T follicular helper cell (primary cell): ENCODE results near the gene ISLR2.
A peak's percentile ranks its signal among the peaks of the same experiment; 100 is the strongest.
"Not testable (repeated sequence)": the region's sequence is repeated elsewhere in the genome, so short reads cannot be mapped to it uniquely, and the experiment has no call there.

Experiments
- DNase-seq: peaks from one replicate; pipeline ENCODE4 v3.0.0-alpha.2; 2020; ENCODE audit warnings: low read depth
- total RNA-seq, 2 experiments: gene quantifications; one replicate each; lab custom pipeline; 2026; lab: John Stamatoyannopoulos, UW

ISLR2 gene
- 0 to 0.12 reads per million in 2 experiments for total RNA-seq

- DNase-seq: no peak
Measured at GRCh38 chr15:74130155-74130848, at the start of gene ISLR2. ISLR2 (plus strand) TSS chr15:74130586; CDS start chr15:74132755, 2,169 bp downstream.

GRCh38 chr15:74082450-74082849, 47.9 kb upstream of the ISLR2 start, which contains the start of gene GOLGA6A:
GOLGA6A (minus strand) TSS chr15:74082550; CDS start chr15:74082509, 41 bp downstream.
- DNase-seq: not testable (repeated sequence)

GRCh38 chr15:74094567-74094966, 35.8 kb upstream of the ISLR2 start:
- DNase-seq: not testable (repeated sequence)

GRCh38 chr15:74095610-74096009, 34.8 kb upstream of the ISLR2 start:
- not testable (repeated sequence) for DNase-seq

- DNase-seq: not testable (repeated sequence)
Measured at GRCh38 chr15:74096753-74097474, 33.5 kb upstream of the ISLR2 start.

GRCh38 chr15:74099963-74100733, 30.2 kb upstream of the ISLR2 start:
- DNase-seq: peak; percentile 31

GRCh38 chr15:74108111-74108510, 22.3 kb upstream of the ISLR2 start:
- no peak for DNase-seq

GRCh38 chr15:74108611-74109010, 21.8 kb upstream of the ISLR2 start:
- not testable (repeated sequence) for DNase-seq

- DNase-seq: no peak
Measured at GRCh38 chr15:74109713-74110112, 20.7 kb upstream of the ISLR2 start.

GRCh38 chr15:74120426-74120825, 10.0 kb upstream of the ISLR2 start:
- no peak for DNase-seq

GRCh38 chr15:74121039-74121438, 9.3 kb upstream of the ISLR2 start:
- no peak for DNase-seq

GRCh38 chr15:74121858-74122257, 8.5 kb upstream of the ISLR2 start:
- DNase-seq: no peak

- no peak for DNase-seq
Measured at GRCh38 chr15:74122403-74123130, 7.8 kb upstream of the ISLR2 start.

GRCh38 chr15:74123131-74123429, 7.3 kb upstream of the ISLR2 start:
- DNase-seq: no peak

- no peak for DNase-seq
Measured at GRCh38 chr15:74123658-74124057, 6.7 kb upstream of the ISLR2 start.

GRCh38 chr15:74124196-74124595, 6.2 kb upstream of the ISLR2 start:
- DNase-seq: no peak

GRCh38 chr15:74124759-74125158, 5.6 kb upstream of the ISLR2 start:
- DNase-seq: no peak

GRCh38 chr15:74127255-74127953, 3.0 kb upstream of the ISLR2 start:
- DNase-seq: peak; percentile 72

GRCh38 chr15:74127954-74128784, 2.2 kb upstream of the ISLR2 start:
- DNase-seq: no peak
